ENCODE data around the gene LHFPL5. TPM values are rescaled to one million over a fixed set of nuclear protein-coding genes. Genes with fewer than 3 reads are reported as not detected.

The LHFPL5 gene
- total RNA-seq, 4 donors from 2014 or later, result not detected

- Histone ChIP-seq H3K4me1 (no peaks in the 10 kb centered on the region), H3K4me3 (no peak overlapping the region), H3K9me3 (no peaks in the 10 kb centered on the region), H3K27ac (no peak overlapping the region), H3K36me3 (no peaks in the 10 kb centered on the region), H3K27me3 (no peaks in the 10 kb centered on the region)
- no peak for TF ChIP-seq POLR2A (IDR thresholded peaks at IDR 0.05)
- TF ChIP-seq CTCF (IDR thresholded peaks at IDR 0.05), result no peak
- no peak for DNase-seq
- intact Hi-C loops (cut with DNase I; ENCODE audit: low total_unique reads), result no loop called here
Measured at GRCh38 chr6:35856250-35856649, 51.1 kb downstream of the LHFPL5 start.

- Histone ChIP-seq H3K27ac (no peak overlapping the region), H3K36me3 (no peaks in the 10 kb centered on the region), H3K4me1 (no peaks in the 10 kb centered on the region), H3K9me3 (no peaks in the 10 kb centered on the region), H3K27me3 (no peaks in the 10 kb centered on the region), H3K4me3 (no peak overlapping the region)
- DNase-seq, result no peak
- no peak for TF ChIP-seq POLR2A (IDR thresholded peaks at IDR 0.05)
- TF ChIP-seq CTCF (IDR thresholded peaks at IDR 0.05), result no peak
- intact Hi-C loops (cut with DNase I; ENCODE audit: low total_unique reads), result no loop called here
Measured at GRCh38 chr6:35857853-35858252, 52.7 kb downstream of the LHFPL5 start.

- no peak overlapping the region for H3K4me3 ChIP-seq
- no peak for TF ChIP-seq POLR2A (IDR thresholded peaks at IDR 0.05)
- no peaks in the 10 kb centered on the region for H3K4me1 ChIP-seq
- H3K27ac ChIP-seq, result no peak overlapping the region
- intact Hi-C loops (cut with DNase I; ENCODE audit: low total_unique reads), result no loop called here
- H3K36me3 ChIP-seq, result no peaks in the 10 kb centered on the region
- no peak for DNase-seq
- no peaks in the 10 kb centered on the region for H3K27me3 ChIP-seq
- H3K9me3 ChIP-seq, result no peaks in the 10 kb centered on the region
Measured at GRCh38 chr6:35859367-35859766, 54.2 kb downstream of the LHFPL5 start.

Other genes with a start within 250 kb of the LHFPL5 start
- 100 to 1,000 TPM in 2 of 4 donors, 10 to 100 TPM in 2; 35.1 to 197 (median 84.5) TPM for gene FKBP5, start 116.4 kb upstream of the LHFPL5 start, total RNA-seq
- gene ARMC12, start 68.3 kb upstream of the LHFPL5 start, total RNA-seq, result 1 to 10 TPM in 2 of 4 donors, not detected in 2; 1.6 TPM
- gene CLPSL2, start 28.8 kb upstream of the LHFPL5 start, total RNA-seq, result not detected
- gene CLPSL1, start 24.3 kb upstream of the LHFPL5 start, total RNA-seq, result not detected
- gene CLPS, start 8.0 kb upstream of the LHFPL5 start, total RNA-seq, result not detected
- 10 to 100 TPM; 14.3 to 76.3 (median 29.4) TPM for gene SRPK1, start 115.7 kb downstream of the LHFPL5 start, total RNA-seq
- under 1 TPM in 1 of 4 donors, not detected in 3; 0.07 TPM for gene SLC26A8, start 219.3 kb downstream of the LHFPL5 start, total RNA-seq
- gene MAPK14, start 222.5 kb downstream of the LHFPL5 start, total RNA-seq, result 100 to 1,000 TPM in 2 of 4 donors, 10 to 100 TPM in 2; 62.0 to 117 (median 86.2) TPM

Measured in uterus (tissue), 4 donors.